ENCODE data around the gene PAFAH1B2.

- TF ChIP-seq CTCF (IDR thresholded peaks at IDR 0.05 in 4 of 5, conservative IDR thresholded peaks at IDR 0.05 in 1 of 5) (no peak), POLR2A (IDR thresholded peaks at IDR 0.05) (no peak)
These were observed 49.3 kb downstream of the PAFAH1B2 start for GRCh38 chr11:117193130-117194020.
